ENCODE results near the gene MRPS7. TPM values are rescaled to one million over a fixed set of nuclear protein-coding genes. Genes with fewer than 3 reads are reported as not detected.

MRPS7 gene
- total RNA-seq, 2 donors from 2014 or later, result 81.0 to 82.5 TPM

GRCh38 chr17:75240394-75241142 lies 21.1 kb upstream of the MRPS7 start:
- Histone ChIP-seq H3K27me3 (ENCODE audit: control insufficient read depth, insufficient read depth, low read length, poor library complexity, severe bottlenecking) (no peaks in the 10 kb centered on the region), H3K4me3 (ENCODE audit: low read length) (no peak overlapping the region), H3K9ac (ENCODE audit: extremely low read depth, low read length, poor library complexity, severe bottlenecking) (no peak overlapping the region), H3K9me3 (ENCODE audit: control insufficient read depth, low read length) (no peaks in the 10 kb centered on the region), H3K27ac (ENCODE audit: low read depth, low read length) (no peak overlapping the region), H3K4me1 (ENCODE audit: control insufficient read depth, insufficient read depth, low read length) (peaks cover 3% of the 10 kb centered on the region), H3K36me3 (ENCODE audit: control insufficient read depth, insufficient read depth, low read length) (peaks cover 81% of the 10 kb centered on the region)
- Mint-ChIP-seq H3K36me3 (ENCODE audit: low read depth) (peaks cover 57% of the 10 kb centered on the region), H3K4me3 (no peak overlapping the region), H3K27ac (peak overlapping the region; percentile 88), H3K4me1 (no peaks in the 10 kb centered on the region), H3K27me3 (ENCODE audit: insufficient read depth) (no peaks in the 10 kb centered on the region), H3K9me3 (no peaks in the 10 kb centered on the region)
- WGBS, 2 experiments (ENCODE audit: insufficient coverage in 1 of 2, insufficient read length in 1 of 2), result 77 to 92% methylated on average over 9 to 23 of the region's 23 CpGs
- peak; percentile 97 for DNase-seq
- TF ChIP-seq CTCF (conservative IDR thresholded peaks at IDR 0.05), result peak; percentile 99

- TF ChIP-seq CTCF (conservative IDR thresholded peaks at IDR 0.05), result no peak
- 91 to 100% methylated on average over 5 to 7 of the region's 7 CpGs for WGBS, 2 experiments (ENCODE audit: insufficient coverage in 1 of 2, insufficient read length in 1 of 2)
Observed at GRCh38 chr17:75241143-75241430, 20.6 kb upstream of the MRPS7 start.

GRCh38 chr17:75241502-75241901 lies 20.2 kb upstream of the MRPS7 start:
- no peak overlapping the region for H3K4me3 ChIP-seq (ENCODE audit: low read length)
- 89 to 96% methylated on average over 7 to 9 of the region's 9 CpGs for whole genome bisulfite sequencing, 2 experiments (ENCODE audit: insufficient coverage in 1 of 2, insufficient read length in 1 of 2)
- Mint-ChIP-seq H3K9me3 (no peaks in the 10 kb centered on the region), H3K4me3 (no peak overlapping the region), H3K27ac (no peak overlapping the region), H3K36me3 (ENCODE audit: low read depth) (peaks cover 58% of the 10 kb centered on the region), H3K27me3 (ENCODE audit: insufficient read depth) (no peaks in the 10 kb centered on the region), H3K4me1 (no peaks in the 10 kb centered on the region)
- no peak for DNase-seq
- H3K27ac ChIP-seq (ENCODE audit: low read depth, low read length), result no peak overlapping the region
- peaks cover 80% of the 10 kb centered on the region for H3K36me3 ChIP-seq (ENCODE audit: control insufficient read depth, insufficient read depth, low read length)
- no peaks in the 10 kb centered on the region for H3K27me3 ChIP-seq (ENCODE audit: control insufficient read depth, insufficient read depth, low read length, poor library complexity, severe bottlenecking)
- peaks cover 3% of the 10 kb centered on the region for H3K4me1 ChIP-seq (ENCODE audit: control insufficient read depth, insufficient read depth, low read length)
- no peak for TF ChIP-seq CTCF (conservative IDR thresholded peaks at IDR 0.05)
- H3K9me3 ChIP-seq (ENCODE audit: control insufficient read depth, low read length), result no peaks in the 10 kb centered on the region
- H3K9ac ChIP-seq (ENCODE audit: extremely low read depth, low read length, poor library complexity, severe bottlenecking), result no peak overlapping the region

More at GRCh38 chr17:75241143-75241430, 20.6 kb upstream of the MRPS7 start:
- no peak overlapping the region for H3K9ac ChIP-seq (ENCODE audit: extremely low read depth, low read length, poor library complexity, severe bottlenecking)
- H3K4me3 ChIP-seq (ENCODE audit: low read length), result no peak overlapping the region
- H3K4me1 Mint-ChIP-seq, result no peaks in the 10 kb centered on the region
- H3K27ac Mint-ChIP-seq, result peak overlapping the region; percentile 88
- peaks cover 80% of the 10 kb centered on the region for H3K36me3 ChIP-seq (ENCODE audit: control insufficient read depth, insufficient read depth, low read length)
- H3K27me3 ChIP-seq (ENCODE audit: control insufficient read depth, insufficient read depth, low read length, poor library complexity, severe bottlenecking), result no peaks in the 10 kb centered on the region
- H3K27ac ChIP-seq (ENCODE audit: low read depth, low read length), result no peak overlapping the region
- no peaks in the 10 kb centered on the region for H3K27me3 Mint-ChIP-seq (ENCODE audit: insufficient read depth)
- H3K9me3 Mint-ChIP-seq, result no peaks in the 10 kb centered on the region
- peaks cover 59% of the 10 kb centered on the region for H3K36me3 Mint-ChIP-seq (ENCODE audit: low read depth)
- H3K9me3 ChIP-seq (ENCODE audit: control insufficient read depth, low read length), result no peaks in the 10 kb centered on the region
- DNase-seq, result no peak
- no peak overlapping the region for H3K4me3 Mint-ChIP-seq
- peaks cover 3% of the 10 kb centered on the region for H3K4me1 ChIP-seq (ENCODE audit: control insufficient read depth, insufficient read depth, low read length)

All from endodermal cell (in vitro differentiated cells).